Measurements from ENCODE around the gene MAT2A.

The MAT2A gene

GRCh38 chr2:85538507-85539360, at the start of gene MAT2A:
Gene MAT2A (plus strand): TSS chr2:85539168. CDS start chr2:85539288, 120 bp downstream.
- DNase-seq (ENCODE audit: low read depth in 2 of 3, low spot score in 2 of 3), result peak; percentile 83 to 94 (median 88)

GRCh38 chr2:85490861-85491755, 47.9 kb upstream of the MAT2A start:
- DNase-seq (ENCODE audit: low read depth in 2 of 3, low spot score in 2 of 3), result no peak

- DNase-seq (ENCODE audit: low read depth in 2 of 3, low spot score in 2 of 3), result no peak
Measured at GRCh38 chr2:85496436-85496835, 42.5 kb upstream of the MAT2A start.

GRCh38 chr2:85497944-85498630, 40.9 kb upstream of the MAT2A start:
- no peak for DNase-seq (ENCODE audit: low read depth in 2 of 3, low spot score in 2 of 3)

GRCh38 chr2:85501248-85501647, 37.7 kb upstream of the MAT2A start:
- no peak for DNase-seq (ENCODE audit: low read depth in 2 of 3, low spot score in 2 of 3)

- DNase-seq (ENCODE audit: low read depth in 2 of 3, low spot score in 2 of 3), result no peak
Measured at GRCh38 chr2:85502720-85503119, 36.2 kb upstream of the MAT2A start.

- DNase-seq (ENCODE audit: low read depth in 2 of 3, low spot score in 2 of 3), result no peak
Measured at GRCh38 chr2:85503168-85503850, 35.7 kb upstream of the MAT2A start.

- no peak for DNase-seq (ENCODE audit: low read depth in 2 of 3, low spot score in 2 of 3)
Measured at GRCh38 chr2:85503851-85504777, 34.9 kb upstream of the MAT2A start.

GRCh38 chr2:85504778-85505261, 34.1 kb upstream of the MAT2A start:
- no peak for DNase-seq (ENCODE audit: low read depth in 2 of 3, low spot score in 2 of 3)

- no peak for DNase-seq (ENCODE audit: low read depth in 2 of 3, low spot score in 2 of 3)
Measured at GRCh38 chr2:85505551-85506238, 33.3 kb upstream of the MAT2A start.

GRCh38 chr2:85506768-85507181, 32.2 kb upstream of the MAT2A start:
- no peak for DNase-seq (ENCODE audit: low read depth in 2 of 3, low spot score in 2 of 3)

- DNase-seq (ENCODE audit: low read depth in 2 of 3, low spot score in 2 of 3), result no peak
Measured at GRCh38 chr2:85511008-85511811, 27.8 kb upstream of the MAT2A start.

- DNase-seq (ENCODE audit: low read depth in 2 of 3, low spot score in 2 of 3), result no peak
Measured at GRCh38 chr2:85514323-85514722, 24.6 kb upstream of the MAT2A start.

- DNase-seq (ENCODE audit: low read depth in 2 of 3, low spot score in 2 of 3), result no peak
Measured at GRCh38 chr2:85516653-85517389, 22.1 kb upstream of the MAT2A start.

GRCh38 chr2:85522090-85522647, 16.8 kb upstream of the MAT2A start:
- no peak for DNase-seq (ENCODE audit: low read depth in 2 of 3, low spot score in 2 of 3)

GRCh38 chr2:85523062-85523902, 15.7 kb upstream of the MAT2A start:
- no peak for DNase-seq (ENCODE audit: low read depth in 2 of 3, low spot score in 2 of 3)

Data from activated CD8-positive, alpha-beta memory T cell treated with anti-CD3 and anti-CD28 coated beads for 48 hours (primary cell).